VCaP (cell line): ENCODE results near the gene IL3.

Source experiments
- H3K27ac ChIP-seq: fragments of 450-650 bp; 2 replicates; pipeline ENCODE4 v1.5.1; 2017
- TF ChIP-seq, protein P1 (sequence below): fragments of 450-650 bp; conservative IDR thresholded peaks from 2 replicates; pipeline ENCODE4 v1.5.1; 2017; ENCODE audit warnings: mild to moderate bottlenecking, moderate library complexity

IL3 gene

GRCh38 chr5:132016721-132017250 is 43.7 kb upstream of the IL3 start:
- TF ChIP-seq, protein P1, sequence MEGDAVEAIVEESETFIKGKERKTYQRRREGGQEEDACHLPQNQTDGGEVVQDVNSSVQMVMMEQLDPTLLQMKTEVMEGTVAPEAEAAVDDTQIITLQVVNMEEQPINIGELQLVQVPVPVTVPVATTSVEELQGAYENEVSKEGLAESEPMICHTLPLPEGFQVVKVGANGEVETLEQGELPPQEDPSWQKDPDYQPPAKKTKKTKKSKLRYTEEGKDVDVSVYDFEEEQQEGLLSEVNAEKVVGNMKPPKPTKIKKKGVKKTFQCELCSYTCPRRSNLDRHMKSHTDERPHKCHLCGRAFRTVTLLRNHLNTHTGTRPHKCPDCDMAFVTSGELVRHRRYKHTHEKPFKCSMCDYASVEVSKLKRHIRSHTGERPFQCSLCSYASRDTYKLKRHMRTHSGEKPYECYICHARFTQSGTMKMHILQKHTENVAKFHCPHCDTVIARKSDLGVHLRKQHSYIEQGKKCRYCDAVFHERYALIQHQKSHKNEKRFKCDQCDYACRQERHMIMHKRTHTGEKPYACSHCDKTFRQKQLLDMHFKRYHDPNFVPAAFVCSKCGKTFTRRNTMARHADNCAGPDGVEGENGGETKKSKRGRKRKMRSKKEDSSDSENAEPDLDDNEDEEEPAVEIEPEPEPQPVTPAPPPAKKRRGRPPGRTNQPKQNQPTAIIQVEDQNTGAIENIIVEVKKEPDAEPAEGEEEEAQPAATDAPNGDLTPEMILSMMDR: no peak
- H3K27ac ChIP-seq: no peak overlapping the region

GRCh38 chr5:132017316-132017715 is 43.1 kb upstream of the IL3 start:
- H3K27ac ChIP-seq: no peak overlapping the region
- TF ChIP-seq, protein P1: no peak

DNA sequence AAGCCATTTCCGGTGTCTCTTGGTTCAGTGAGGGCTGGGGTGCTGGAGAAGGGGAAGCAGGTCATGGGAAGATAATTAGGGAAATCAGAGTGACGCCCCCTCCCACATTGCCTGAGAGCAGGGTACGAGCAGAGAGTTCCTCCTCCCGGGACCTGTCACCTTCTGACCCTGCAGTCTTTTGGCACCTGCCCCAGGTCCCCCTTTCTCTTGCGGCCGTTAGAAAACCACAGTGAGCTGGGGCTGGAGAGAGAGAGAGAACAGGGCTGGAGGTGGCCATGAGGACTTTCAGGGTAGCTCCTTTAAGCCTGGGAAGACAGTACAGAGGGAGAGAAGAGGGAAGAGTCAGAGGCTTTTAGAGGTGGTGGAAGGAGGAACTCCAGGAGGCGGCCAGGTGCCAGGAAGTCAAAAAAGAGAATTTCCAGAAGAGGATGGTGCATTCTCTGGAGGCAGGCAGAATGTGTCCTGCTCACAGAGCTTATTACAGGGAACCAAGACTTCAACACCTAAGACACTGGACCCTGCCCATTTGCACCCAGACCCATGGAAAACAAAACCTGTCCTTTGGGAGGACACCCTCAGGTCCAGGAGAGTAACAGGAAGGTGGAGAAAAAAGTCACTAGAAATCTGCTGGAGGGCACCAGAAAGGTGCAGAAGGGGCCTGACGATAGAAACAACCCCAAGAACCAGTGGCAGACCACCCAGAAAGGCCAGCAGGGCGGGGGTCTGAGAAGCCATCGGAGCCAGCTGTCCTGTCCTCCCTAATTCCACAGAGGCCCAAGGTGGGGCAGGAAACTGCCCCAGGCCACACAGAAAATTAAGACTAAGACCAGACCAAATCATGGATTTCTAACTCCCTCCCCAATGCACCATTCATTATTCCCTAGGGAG is 42.5 kb upstream of the IL3 start:
- H3K27ac ChIP-seq: no peak overlapping the region
- TF ChIP-seq, protein P1: no peak

GRCh38 chr5:132019337-132019736 is 41.1 kb upstream of the IL3 start:
- H3K27ac ChIP-seq: no peak overlapping the region

DNA sequence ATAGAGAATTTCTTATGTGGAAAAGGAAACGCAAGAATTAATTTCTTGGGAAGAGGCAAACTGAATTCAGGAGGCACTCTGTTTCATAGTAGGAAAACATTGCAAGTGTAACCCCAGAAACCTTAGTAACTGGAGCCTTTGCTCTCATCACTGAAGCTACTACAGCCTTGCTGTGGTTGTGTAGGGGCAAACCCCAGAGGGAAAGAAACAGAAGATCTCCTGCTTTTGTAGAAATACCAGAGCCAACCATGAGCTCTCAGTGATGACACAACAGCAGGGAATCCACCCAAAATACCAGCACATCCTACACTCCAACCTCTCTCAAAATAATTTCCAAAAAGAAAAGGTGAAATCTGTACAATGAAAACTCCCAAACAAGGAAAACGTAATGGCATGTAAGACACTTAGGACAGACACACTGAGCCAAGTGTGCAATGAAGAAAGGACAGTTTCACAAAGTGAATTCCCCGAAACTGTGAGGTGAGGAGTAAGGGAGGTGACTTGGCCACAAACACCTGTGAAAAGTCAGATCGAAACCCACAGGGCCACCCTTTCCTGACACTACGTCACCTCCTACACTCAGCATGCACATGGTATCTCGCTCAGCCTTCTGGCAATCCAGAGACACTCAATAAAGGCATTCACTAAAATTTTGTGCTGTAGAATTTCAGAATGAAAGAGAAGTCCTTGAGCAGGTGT is 40.4 kb upstream of the IL3 start:
- TF ChIP-seq, protein P1: no peak
- H3K27ac ChIP-seq: peak overlapping the region; percentile 81

More at GRCh38 chr5:132019337-132019736, 41.1 kb upstream of the IL3 start:
- TF ChIP-seq, protein P1: no peak

- peak overlapping the region; percentile 81 for H3K27ac ChIP-seq
- TF ChIP-seq, protein P1: no peak
Measured at GRCh38 chr5:132020568-132021339, 39.7 kb upstream of the IL3 start.

- peak overlapping the region; percentile 81 for H3K27ac ChIP-seq
- TF ChIP-seq, protein P1: no peak
Measured at GRCh38 chr5:132021654-132022053, 38.8 kb upstream of the IL3 start.
